Naive thymus-derived CD8-positive, alpha-beta T cell (primary cell): Measurements from ENCODE around the gene HCST. TPM values are rescaled to one million over a fixed set of nuclear protein-coding genes. Genes with fewer than 3 reads are reported as not detected.
A peak's percentile ranks its signal among the peaks of the same experiment; 100 is the strongest.

Experiments
- ATAC-seq, 2 donors: fragments of 150-1000 bp; cut with Tn5 transposase in 1 of 2; sonication (Bioruptor Pico), chemical (Tn5 transposase) in 1 of 2; 1 replicate in 1 of 2; 2 replicates in 1 of 2; pipeline ENCODE4 v1.10.0; 2021; ENCODE audit warnings: mild to moderate bottlenecking in 2 of 2, moderate library complexity in 2 of 2
- POLR2A ChIA-PET: fragments of 350-600 bp; sonication (Branson Sonifier 250); formaldehyde crosslinking; loops from one replicate; lab custom pipeline; 2021; ENCODE audit warnings: antibody characterized with exemption; lab: Charles Lee
- DNase-seq, 10 donors: peaks; one replicate each; pipeline versions ENCODE4 v3.0.0 to v3.0.0-alpha.2; 2020 to 2022
- H3K27ac Mint-ChIP-seq, 10 donors: one replicate each; pipeline ENCODE4 v1.8.0; 2020 to 2022; ENCODE audit warnings: mild to moderate bottlenecking in 10 of 10, mixed read lengths in 10 of 10, moderate library complexity in 4 of 10, inconsistent platforms in 1 of 10
- H3K27me3 Mint-ChIP-seq, 5 donors: one replicate each; pipeline ENCODE4 v1.8.0; 2021 to 2022; ENCODE audit warnings: mixed read lengths in 5 of 5
- H3K36me3 Mint-ChIP-seq, 3 donors: one replicate each; pipeline ENCODE4 v1.8.0; 2020 to 2022; ENCODE audit warnings: mixed read lengths in 3 of 3, mild to moderate bottlenecking in 2 of 3, inconsistent platforms in 1 of 3
- H3K4me1 Mint-ChIP-seq, 4 donors: one replicate each; pipeline ENCODE4 v1.8.0; 2021 to 2022; ENCODE audit warnings: mixed read lengths in 4 of 4
- H3K4me3 Mint-ChIP-seq, 10 donors: one replicate each; pipeline ENCODE4 v1.8.0; 2020 to 2022; ENCODE audit warnings: mild to moderate bottlenecking in 10 of 10, mixed read lengths in 10 of 10, moderate library complexity in 6 of 10, inconsistent platforms in 1 of 10
- H3K9me3 Mint-ChIP-seq, 9 donors: one replicate each; pipeline ENCODE4 v1.8.0; 2020 to 2022; ENCODE audit warnings: mixed read lengths in 9 of 9, mild to moderate bottlenecking in 3 of 9, inconsistent platforms in 1 of 9, moderate library complexity in 1 of 9
- polyA plus RNA-seq, 3 donors: library from polyadenylated mRNA; unstranded; fragments of 300-500 nt; fragmentation: Illumina TruSeq; gene quantifications; one replicate each; pipeline ENCODE4 v1.2.3, GENCODE V29; 2021
- total RNA-seq, 8 experiments: library from RNA in 2 of 8; stranded (reverse) in 2 of 8; gene quantifications; one replicate each; pipeline ENCODE4 v1.2.3 and lab custom pipeline; 2021 to 2026

Gene HCST
- total and polyA plus RNA-seq, 5 experiments from 2014 or later: 85.7 to 1,751 (median 1,254) TPM

DNA sequence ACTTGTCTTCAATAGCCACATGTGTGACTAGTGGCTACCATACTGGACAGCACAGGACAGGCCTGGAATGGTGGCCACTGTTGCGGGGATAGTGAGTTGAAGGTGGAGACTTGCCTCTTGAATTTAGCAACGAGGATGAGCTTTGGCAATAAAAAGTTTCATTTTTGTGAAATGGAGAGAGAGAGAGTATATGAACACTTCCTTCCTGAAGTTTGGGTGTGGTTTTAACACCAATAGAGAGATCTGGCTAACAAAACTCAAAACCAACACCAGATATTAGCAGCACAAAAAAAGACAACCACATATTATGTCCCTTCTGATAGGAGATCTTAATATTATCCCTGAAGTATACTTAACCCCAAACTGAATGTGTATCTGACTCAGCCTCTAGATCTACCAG is 27.5 kb downstream of the HCST start:
- peaks cover 0 to 13% (median 2%) of the 10 kb centered on the region in 9 donors for H3K9me3 Mint-ChIP-seq
- H3K36me3 Mint-ChIP-seq: peaks cover 0 to 12% (median 0%) of the 10 kb centered on the region in 3 donors
- H3K27ac Mint-ChIP-seq: peak overlapping the region; percentile 41 to 97 (median 96)
- no peaks in the 10 kb centered on the region for H3K27me3 Mint-ChIP-seq
- POLR2A ChIA-PET: interaction anchor here (0.7 to 6.0 kb wide), 9 partner anchors 20 to 124 kb away, joined by 3 to 58 read pairs (median 5); partner anchors contain the start of genes NFKBID and THAP8
- H3K4me3 Mint-ChIP-seq: peak overlapping the region; percentile 52 to 89 (median 75)
- no peak for ATAC-seq
- H3K4me1 Mint-ChIP-seq: peaks cover 19 to 50% (median 38%) of the 10 kb centered on the region in 4 donors
- peak in 3 of 10 donors; percentile 35 to 41 (median 38) for DNase-seq

DNA sequence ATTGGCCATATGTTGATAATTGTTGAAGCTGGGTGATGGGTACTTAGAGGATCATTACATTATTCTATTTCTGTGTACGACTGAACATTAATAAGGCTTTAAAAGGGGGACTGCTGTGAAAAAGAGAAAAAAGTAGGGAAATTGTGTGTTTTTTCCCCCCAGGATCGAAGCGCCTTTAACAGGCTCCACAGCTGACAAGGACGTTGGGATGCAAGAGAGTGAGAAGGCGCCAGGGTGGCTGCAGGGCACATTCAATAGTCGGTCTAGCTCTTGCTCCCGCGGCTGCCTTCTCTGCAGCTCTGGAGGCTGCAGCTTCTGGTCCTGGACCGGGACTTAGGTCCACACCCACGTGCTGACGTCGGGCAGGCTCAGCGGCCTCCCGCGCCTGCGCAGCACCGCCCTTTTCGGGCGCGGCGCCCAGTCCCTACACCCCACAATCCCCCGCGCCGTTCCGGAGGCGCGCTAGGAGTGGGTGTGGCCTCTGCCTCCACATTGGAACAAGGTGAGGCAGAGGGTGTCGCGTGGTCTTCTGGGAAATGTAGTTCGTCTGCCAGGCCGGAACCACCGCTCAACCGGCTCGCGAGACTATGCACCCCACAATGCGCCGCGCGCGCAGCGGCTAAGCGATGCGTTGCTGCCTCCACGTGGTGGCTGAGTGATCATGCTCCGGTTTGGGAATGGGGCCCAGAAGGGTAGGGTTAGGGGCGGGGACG is 29.0 kb downstream of the HCST start:
- peak; percentile 95 to 100 (median 100) for DNase-seq
- ATAC-seq: peak; percentile 96 to 97
- Mint-ChIP-seq H3K4me1 (peaks cover 20 to 57% (median 45%) of the 10 kb centered on the region in 4 donors), H3K9me3 (peaks cover 0 to 4% (median 0%) of the 10 kb centered on the region in 9 donors), H3K27me3 (peaks cover 0 to 4% (median 0%) of the 10 kb centered on the region in 5 donors), H3K27ac (peak overlapping the region; percentile 72 to 95 (median 91)), H3K36me3 (peaks cover 0 to 2% (median 0%) of the 10 kb centered on the region in 3 donors), H3K4me3 (peak overlapping the region; percentile 69 to 85 (median 82))
- POLR2A ChIA-PET: interaction anchor here (0.6 to 6.0 kb wide), 14 partner anchors 17 to 206 kb away, joined by 3 to 58 read pairs (median 6); partner anchors contain the start of genes NFKBID, PSENEN and U2AF1L4

DNA sequence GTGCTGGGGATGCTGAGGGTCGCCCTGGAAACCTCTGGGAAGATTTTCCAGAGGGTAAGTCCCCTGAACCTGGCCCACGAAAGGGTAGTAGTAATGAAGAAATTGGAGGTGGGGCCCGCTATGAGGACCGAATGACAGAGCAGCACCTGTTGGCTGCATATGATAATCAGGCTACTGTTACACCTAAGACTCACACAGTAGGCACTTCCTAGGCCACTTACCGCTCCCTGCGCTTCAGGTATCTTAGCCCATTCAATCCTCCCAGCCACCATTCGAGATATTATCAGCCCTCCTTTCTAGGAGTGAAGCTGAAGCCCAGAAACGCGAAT is 29.5 kb downstream of the HCST start:
- POLR2A ChIA-PET: interaction anchor here (0.6 to 6.0 kb wide), 12 partner anchors 19 to 206 kb away, joined by 3 to 58 read pairs (median 6); partner anchors contain the start of genes NFKBID, PSENEN and U2AF1L4
- ATAC-seq: peak; percentile 1 to 4

DNA sequence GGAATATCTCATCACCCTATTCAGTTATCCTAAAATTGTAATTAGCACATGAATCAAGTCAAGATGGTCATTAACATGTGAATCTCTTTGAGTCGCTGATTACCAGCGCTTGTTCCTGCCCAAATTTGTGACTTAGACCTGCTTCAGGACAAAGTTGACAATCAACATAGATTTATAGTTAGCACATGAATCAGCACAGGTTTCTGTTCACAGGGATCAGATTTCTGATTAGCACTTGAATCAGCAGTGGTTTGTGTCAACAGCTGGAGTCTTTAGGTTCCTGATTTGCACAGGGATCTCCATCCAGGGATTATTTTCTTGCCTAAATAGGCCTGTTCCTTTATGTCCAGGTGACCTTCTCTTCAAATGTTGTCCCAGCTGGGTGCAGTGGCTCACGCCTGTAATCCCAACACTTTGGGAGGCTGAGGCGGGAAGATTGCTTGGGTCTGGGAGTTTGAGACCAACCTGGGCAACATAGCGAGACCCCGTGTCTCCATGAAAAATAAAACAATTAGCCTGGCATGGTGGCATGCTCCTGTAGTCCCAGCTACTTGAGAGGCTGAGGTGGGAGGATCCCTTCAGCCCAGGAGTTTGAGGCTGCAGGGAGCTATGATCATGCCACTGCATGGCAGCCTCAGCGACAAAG is 30.1 kb downstream of the HCST start:
- H3K4me3 Mint-ChIP-seq: no peak overlapping the region
- no peak for ATAC-seq
- POLR2A ChIA-PET: interaction anchor here (0.6 to 6.0 kb wide), 4 partner anchors 20 to 50 kb away, joined by 5 to 58 read pairs (median 6); no protein-coding TSS in a partner anchor
- H3K27ac Mint-ChIP-seq: peak overlapping the region in 1 of 10 donors; percentile 82
- no peak for DNase-seq
- peaks cover 0 to 4% (median 0%) of the 10 kb centered on the region in 9 donors for H3K9me3 Mint-ChIP-seq
- H3K36me3 Mint-ChIP-seq: peaks cover 0 to 2% (median 0%) of the 10 kb centered on the region in 3 donors
- H3K27me3 Mint-ChIP-seq: peaks cover 0 to 4% (median 0%) of the 10 kb centered on the region in 5 donors
- H3K4me1 Mint-ChIP-seq: peaks cover 15 to 56% (median 42%) of the 10 kb centered on the region in 4 donors

More for the DNA sequence above, 29.5 kb downstream of the HCST start:
- peak overlapping the region in 7 of 10 donors; percentile 47 to 85 (median 82) for H3K4me3 Mint-ChIP-seq
- peaks cover 0 to 4% (median 0%) of the 10 kb centered on the region in 5 donors for H3K27me3 Mint-ChIP-seq
- no peak for DNase-seq
- peaks cover 0 to 4% (median 0%) of the 10 kb centered on the region in 9 donors for H3K9me3 Mint-ChIP-seq
- peak overlapping the region in 7 of 10 donors; percentile 32 to 95 (median 90) for H3K27ac Mint-ChIP-seq
- peaks cover 17 to 55% (median 42%) of the 10 kb centered on the region in 4 donors for H3K4me1 Mint-ChIP-seq
- H3K36me3 Mint-ChIP-seq: peaks cover 0 to 2% (median 0%) of the 10 kb centered on the region in 3 donors

DNA sequence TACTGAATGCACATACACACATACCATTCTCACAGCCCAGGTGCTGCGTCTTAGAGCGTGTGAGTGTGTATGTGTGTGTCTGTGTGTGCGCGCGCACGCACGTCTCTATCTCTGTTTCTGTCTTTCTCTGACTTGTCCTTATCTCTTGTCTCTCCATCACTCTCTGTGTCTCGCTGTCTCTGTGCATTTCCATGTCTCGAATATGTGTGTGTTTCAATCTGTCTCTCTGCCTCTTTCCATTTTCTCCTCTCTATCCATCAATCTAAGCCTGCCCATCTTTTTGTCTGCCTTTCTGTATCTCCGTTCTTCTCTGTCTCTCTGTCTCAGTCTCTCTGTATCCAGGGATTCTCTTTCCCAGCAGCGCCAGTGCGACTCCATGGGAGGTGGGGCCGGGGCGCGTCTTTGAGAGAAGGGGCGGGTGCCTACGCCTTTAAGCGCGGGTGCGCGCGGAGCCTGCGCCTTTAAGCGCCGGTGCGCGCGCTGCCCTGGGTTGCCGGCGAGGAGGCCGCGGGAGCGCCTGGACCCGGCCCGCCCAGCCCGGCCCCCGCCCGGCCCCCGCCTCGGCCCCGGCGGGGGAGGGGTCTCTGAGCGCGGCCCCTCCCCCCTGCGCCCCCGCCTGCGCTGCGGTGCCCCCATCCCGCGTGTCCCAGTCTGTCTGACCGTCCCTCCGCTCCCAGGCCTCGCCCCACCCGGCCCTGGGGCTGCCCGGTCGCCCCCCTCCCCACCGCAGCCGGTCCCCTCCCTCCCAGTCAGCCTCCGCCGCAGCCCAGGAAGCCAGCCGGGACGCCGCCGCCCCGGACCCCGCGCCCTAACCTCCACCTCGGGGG is 33.8 kb downstream of the HCST start, which contains the start of gene LRFN3:
LRFN3 (plus strand) TSS at position 464 of the 827 bp plus-strand sequence. CDS start 3,052 bp downstream, outside the sequence.
- peaks cover 24 to 58% (median 44%) of the 10 kb centered on the region in 4 donors for H3K4me1 Mint-ChIP-seq
- DNase-seq: peak in 5 of 10 donors; percentile 25 to 67 (median 43)
- H3K9me3 Mint-ChIP-seq: no peaks in the 10 kb centered on the region
- peak in 1 of 2 donors; percentile 10 for ATAC-seq
- H3K4me3 Mint-ChIP-seq: peak within 1 kb of the TSS; percentile 81 to 96 (median 92)
- POLR2A ChIA-PET: no interaction called here
- peaks cover 0 to 4% (median 0%) of the 10 kb centered on the region in 5 donors for H3K27me3 Mint-ChIP-seq
- peak within 1 kb of the TSS; percentile 84 to 96 (median 90) for H3K27ac Mint-ChIP-seq
- H3K36me3 Mint-ChIP-seq: peaks cover 0 to 21% (median 2%) of the 10 kb centered on the region in 3 donors

DNA sequence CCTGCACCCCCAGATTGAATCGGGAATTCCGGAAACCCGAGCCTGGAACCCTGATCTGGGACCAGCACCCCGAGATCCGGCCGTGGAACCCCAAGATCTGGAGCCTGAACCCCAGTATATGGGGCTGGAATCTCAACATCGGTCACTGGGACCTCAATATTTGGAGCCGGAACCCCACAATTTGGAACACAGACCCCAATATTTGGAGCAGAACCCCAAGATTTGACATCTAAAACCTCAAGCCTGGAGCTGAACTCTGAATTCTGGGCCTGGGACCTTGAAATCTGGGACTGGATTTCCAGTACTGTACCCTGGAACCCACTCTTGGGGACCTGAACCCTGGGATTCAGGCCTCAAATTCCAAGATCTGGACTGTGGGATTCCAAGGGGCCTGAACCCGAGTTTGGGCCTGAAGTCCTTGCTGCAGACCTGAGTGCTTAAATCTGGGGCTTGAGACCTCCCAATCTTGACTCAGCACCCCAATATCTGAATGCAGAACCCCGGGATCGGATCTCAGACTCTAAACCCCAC is 34.5 kb downstream of the HCST start:
- Mint-ChIP-seq H3K4me3 (peak overlapping the region; percentile 73 to 96 (median 82)), H3K9me3 (no peaks in the 10 kb centered on the region), H3K27me3 (peaks cover 0 to 4% (median 0%) of the 10 kb centered on the region in 5 donors), H3K4me1 (peaks cover 23 to 57% (median 39%) of the 10 kb centered on the region in 4 donors), H3K27ac (peak overlapping the region in 9 of 10 donors; percentile 56 to 91 (median 74)), H3K36me3 (peaks cover 0 to 28% (median 2%) of the 10 kb centered on the region in 3 donors)
- no peak for ATAC-seq
- POLR2A ChIA-PET: interaction anchor here (0.6 to 2.8 kb wide), 3 partner anchors 14 to 52 kb away, joined by 3 to 12 read pairs (median 3); no protein-coding TSS in a partner anchor
- DNase-seq: no peak

DNA sequence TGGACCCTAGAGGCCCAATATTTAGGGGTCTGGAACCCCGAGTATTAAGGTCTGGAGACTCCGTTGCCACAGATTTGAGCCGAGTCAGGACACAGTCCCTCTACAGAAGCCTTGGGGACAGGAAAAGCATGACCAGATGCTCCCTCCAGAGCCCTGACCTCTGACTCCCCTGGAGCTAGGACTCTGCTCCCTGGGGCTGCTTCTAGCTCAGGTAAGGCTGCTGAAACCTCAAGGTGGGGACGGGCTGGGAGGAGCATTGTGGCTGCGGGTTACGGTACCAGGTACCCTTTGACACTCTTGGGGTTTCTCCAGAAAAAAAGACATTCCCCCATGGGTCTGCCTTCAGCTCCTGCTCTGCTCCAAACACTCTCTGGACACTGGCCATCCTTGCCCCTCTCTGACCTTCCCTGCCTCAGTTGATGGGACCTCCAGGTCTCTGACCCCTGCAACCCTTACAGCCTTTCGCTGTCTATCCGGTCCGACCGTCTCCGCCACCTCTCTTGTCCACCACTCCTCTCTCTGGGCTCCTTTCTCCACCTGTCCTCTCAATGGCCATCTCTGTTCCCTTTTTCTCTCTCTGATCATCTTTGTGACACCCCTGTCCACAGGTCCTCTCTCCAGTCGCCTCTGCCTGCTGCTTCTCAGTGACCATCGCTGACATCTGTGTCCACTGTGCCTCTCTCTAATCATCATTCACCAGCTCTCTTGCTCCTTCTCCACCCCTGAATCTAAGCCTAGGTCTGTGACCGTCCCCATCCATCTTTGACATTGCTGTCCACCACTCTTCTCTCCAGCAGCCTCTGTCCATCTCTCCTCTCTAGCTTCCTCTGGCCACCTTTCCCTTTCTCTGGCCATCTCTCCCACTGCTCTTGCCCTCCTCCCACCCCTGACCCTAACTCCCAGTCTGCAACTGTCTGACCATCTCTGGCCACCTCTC is 35.3 kb downstream of the HCST start:
- Mint-ChIP-seq H3K27ac (peak overlapping the region; percentile 33 to 92 (median 80)), H3K4me1 (peaks cover 23 to 52% (median 35%) of the 10 kb centered on the region in 4 donors), H3K4me3 (peak overlapping the region; percentile 73 to 96 (median 82)), H3K9me3 (no peaks in the 10 kb centered on the region), H3K36me3 (peaks cover 0 to 28% (median 2%) of the 10 kb centered on the region in 3 donors), H3K27me3 (peaks cover 0 to 4% (median 0%) of the 10 kb centered on the region in 5 donors)
- POLR2A ChIA-PET: interaction anchor here (0.6 to 2.8 kb wide), 4 partner anchors 13 to 53 kb away, joined by 3 to 12 read pairs (median 3); no protein-coding TSS in a partner anchor
- peak; percentile 44 to 71 for ATAC-seq
- DNase-seq: no peak

DNA sequence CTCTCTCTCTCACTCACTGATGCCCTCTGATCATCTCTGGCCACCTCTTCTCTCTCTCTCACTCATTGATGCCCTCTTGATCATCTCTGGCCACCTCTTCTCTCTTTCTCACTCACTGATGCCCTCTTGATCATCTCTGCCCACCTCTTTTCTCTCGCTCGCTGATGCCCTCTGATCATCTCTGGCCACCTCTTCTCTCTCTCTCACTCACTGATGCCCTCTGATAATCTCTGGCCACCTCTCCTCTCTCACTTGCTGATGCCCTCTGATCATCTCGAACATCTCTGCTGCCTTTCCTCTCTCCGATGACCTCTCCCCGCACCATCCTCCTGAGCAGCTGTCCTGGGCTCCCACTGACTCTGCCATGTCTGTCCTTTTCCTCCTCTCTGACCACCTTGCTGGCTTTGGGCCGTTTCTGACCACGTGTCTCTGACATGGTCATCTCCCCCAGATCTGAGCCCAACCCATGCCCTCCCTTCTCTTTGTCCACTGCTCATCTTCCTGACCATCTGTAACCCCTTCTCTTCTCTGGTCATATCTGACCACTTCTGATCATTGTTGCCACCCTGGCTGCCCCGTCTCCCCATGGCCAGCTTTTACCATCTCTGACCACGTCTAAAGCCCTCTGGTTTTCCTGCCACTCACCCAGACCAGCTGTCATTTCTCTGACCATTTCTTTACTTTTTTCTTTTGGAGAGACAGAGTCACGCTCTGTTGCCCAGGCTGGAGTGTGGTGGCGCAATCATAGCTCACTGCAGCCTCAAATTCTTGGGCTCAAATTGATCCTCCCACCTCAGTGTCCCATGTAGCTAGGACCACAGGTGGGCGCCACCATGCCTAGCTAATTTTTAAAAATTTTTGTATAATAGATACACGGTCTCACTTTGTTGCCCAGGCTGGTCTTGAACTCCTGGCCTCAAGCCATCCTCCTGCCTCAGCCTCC is 36.2 kb downstream of the HCST start:
- no peak for ATAC-seq
- H3K4me3 Mint-ChIP-seq: peak overlapping the region; percentile 73 to 96 (median 82)
- peaks cover 0 to 32% (median 2%) of the 10 kb centered on the region in 3 donors for H3K36me3 Mint-ChIP-seq
- H3K4me1 Mint-ChIP-seq: peaks cover 26 to 52% (median 35%) of the 10 kb centered on the region in 4 donors
- DNase-seq: no peak
- no peaks in the 10 kb centered on the region for H3K9me3 Mint-ChIP-seq
- H3K27ac Mint-ChIP-seq: peak overlapping the region in 9 of 10 donors; percentile 33 to 92 (median 75)
- POLR2A ChIA-PET: interaction anchor here (0.8 to 2.8 kb wide), 3 partner anchors 15 to 206 kb away, joined by 3 to 12 read pairs (median 3); no protein-coding TSS in a partner anchor
- H3K27me3 Mint-ChIP-seq: peaks cover 0 to 4% (median 0%) of the 10 kb centered on the region in 5 donors

DNA sequence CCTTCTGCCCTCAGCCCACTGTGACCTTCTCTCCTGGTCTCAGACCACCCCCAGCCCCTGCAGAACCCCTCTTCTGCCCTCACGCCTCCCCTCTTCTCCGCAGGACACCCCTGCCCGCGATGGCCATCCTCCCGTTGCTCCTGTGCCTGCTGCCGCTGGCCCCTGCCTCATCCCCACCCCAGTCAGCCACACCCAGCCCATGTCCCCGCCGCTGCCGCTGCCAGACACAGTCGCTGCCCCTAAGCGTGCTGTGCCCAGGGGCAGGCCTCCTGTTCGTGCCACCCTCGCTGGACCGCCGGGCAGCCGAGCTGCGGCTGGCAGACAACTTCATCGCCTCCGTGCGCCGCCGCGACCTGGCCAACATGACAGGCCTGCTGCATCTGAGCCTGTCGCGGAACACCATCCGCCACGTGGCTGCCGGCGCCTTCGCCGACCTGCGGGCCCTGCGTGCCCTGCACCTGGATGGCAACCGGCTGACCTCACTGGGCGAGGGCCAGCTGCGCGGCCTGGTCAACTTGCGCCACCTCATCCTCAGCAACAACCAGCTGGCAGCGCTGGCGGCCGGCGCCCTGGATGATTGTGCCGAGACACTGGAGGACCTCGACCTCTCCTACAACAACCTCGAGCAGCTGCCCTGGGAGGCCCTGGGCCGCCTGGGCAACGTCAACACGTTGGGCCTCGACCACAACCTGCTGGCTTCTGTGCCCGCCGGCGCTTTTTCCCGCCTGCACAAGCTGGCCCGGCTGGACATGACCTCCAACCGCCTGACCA is 37.2 kb downstream of the HCST start:
- Mint-ChIP-seq H3K4me3 (peak overlapping the region in 5 of 10 donors; percentile 6 to 81 (median 15)), H3K27me3 (peaks cover 0 to 4% (median 0%) of the 10 kb centered on the region in 5 donors), H3K9me3 (no peaks in the 10 kb centered on the region), H3K27ac (peak overlapping the region in 4 of 10 donors; percentile 14 to 81 (median 56)), H3K36me3 (peaks cover 0 to 36% (median 2%) of the 10 kb centered on the region in 3 donors), H3K4me1 (peaks cover 30 to 52% (median 38%) of the 10 kb centered on the region in 4 donors)
- no peak for ATAC-seq
- DNase-seq: no peak
- POLR2A ChIA-PET: interaction anchor here (1.6 to 2.8 kb wide), 2 partner anchors 14 to 205 kb away, joined by 3 to 12 read pairs; no protein-coding TSS in a partner anchor
